ENCODE data around the gene PYURF. TPM values are rescaled to one million over a fixed set of nuclear protein-coding genes. Genes with fewer than 3 reads are reported as not detected.

The PYURF gene
- total RNA-seq, 1 donor from 2014 or later, result 52.2 TPM

DNA sequence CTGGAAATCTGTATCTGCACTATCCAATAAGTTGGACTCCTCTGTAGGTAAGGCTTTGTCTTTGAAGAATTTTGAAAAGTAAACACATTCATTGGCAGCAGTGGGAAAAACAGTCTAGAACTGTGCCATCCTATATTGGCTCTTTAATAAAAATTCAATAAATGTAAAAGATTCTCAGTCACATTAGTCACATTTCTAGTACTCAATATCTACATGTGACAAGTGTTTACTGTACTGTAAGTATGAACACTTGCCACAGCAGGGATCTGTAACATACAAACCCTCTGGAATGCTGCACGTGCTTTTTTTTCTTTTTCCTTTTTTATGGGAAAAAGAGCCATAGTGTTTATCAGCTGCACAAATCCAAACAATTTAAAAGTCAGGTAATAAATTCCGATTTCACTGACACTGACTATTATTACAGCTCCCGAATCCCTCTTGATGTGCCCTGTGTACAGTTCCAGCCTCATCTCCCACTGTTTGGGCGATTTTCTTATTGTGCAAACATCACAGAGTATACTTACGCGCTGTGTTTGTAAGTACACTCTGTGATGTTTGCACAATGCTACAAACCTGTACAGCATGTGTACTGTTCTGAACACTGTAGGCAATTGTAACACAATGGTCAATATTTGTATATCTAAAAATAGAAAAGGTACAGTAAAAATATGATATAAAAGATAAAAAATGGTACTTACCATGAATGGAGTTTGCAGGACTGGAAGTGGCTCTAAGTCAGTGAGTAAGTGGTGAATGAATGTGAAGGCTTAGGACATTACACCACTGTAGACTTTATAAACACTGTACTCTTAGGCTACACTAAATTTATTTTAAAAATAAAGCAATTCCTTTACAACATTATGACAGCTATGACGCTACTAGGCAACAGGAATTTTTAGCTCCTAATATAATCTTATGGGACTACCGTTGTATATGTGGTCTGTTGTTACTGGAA lies 8.7 kb downstream of the PYURF start:
- no peak overlapping the region for H3K27ac ChIP-seq (ENCODE audit: low read depth, low read length)
- no peak overlapping the region for H3K4me3 ChIP-seq (ENCODE audit: low read length in 3 of 3)
- H3K9me3 ChIP-seq (ENCODE audit: control insufficient read depth in 3 of 3, low read length in 3 of 3), result no peaks in the 10 kb centered on the region
- H3K4me1 ChIP-seq (ENCODE audit: control insufficient read depth in 3 of 3, insufficient read depth in 3 of 3, low read length in 3 of 3), result no peaks in the 10 kb centered on the region
- H3K36me3 ChIP-seq (ENCODE audit: control insufficient read depth in 3 of 3, insufficient read depth in 3 of 3, low read length in 3 of 3), result peaks cover 0 to 3% (median under 1%) of the 10 kb centered on the region in 3 donors
- H3K27me3 ChIP-seq (ENCODE audit: control insufficient read depth in 3 of 3, insufficient read depth in 3 of 3, low read length in 3 of 3), result no peaks in the 10 kb centered on the region
- H3K9ac ChIP-seq (ENCODE audit: low read depth in 1 of 3, low read length in 3 of 3), result no peak overlapping the region

- H3K27me3 ChIP-seq (ENCODE audit: control insufficient read depth in 3 of 3, insufficient read depth in 3 of 3, low read length in 3 of 3), result no peaks in the 10 kb centered on the region
- H3K27ac ChIP-seq (ENCODE audit: low read depth, low read length), result no peak overlapping the region
- no peaks in the 10 kb centered on the region for H3K4me1 ChIP-seq (ENCODE audit: control insufficient read depth in 3 of 3, insufficient read depth in 3 of 3, low read length in 3 of 3)
- H3K4me3 ChIP-seq (ENCODE audit: low read length in 3 of 3), result no peak overlapping the region
- no peak overlapping the region for H3K9ac ChIP-seq (ENCODE audit: low read depth in 1 of 3, low read length in 3 of 3)
- H3K36me3 ChIP-seq (ENCODE audit: control insufficient read depth in 3 of 3, insufficient read depth in 3 of 3, low read length in 3 of 3), result no peaks in the 10 kb centered on the region
- H3K9me3 ChIP-seq (ENCODE audit: control insufficient read depth in 3 of 3, low read length in 3 of 3), result no peaks in the 10 kb centered on the region
Observed at GRCh38 chr4:88511236-88511635, 12.3 kb downstream of the PYURF start.

GRCh38 chr4:88503344-88503743 lies 20.2 kb downstream of the PYURF start:
- Histone ChIP-seq H3K27ac (ENCODE audit: low read depth, low read length) (no peak overlapping the region), H3K27me3 (ENCODE audit: control insufficient read depth in 3 of 3, insufficient read depth in 3 of 3, low read length in 3 of 3) (no peaks in the 10 kb centered on the region), H3K36me3 (ENCODE audit: control insufficient read depth in 3 of 3, insufficient read depth in 3 of 3, low read length in 3 of 3) (no peaks in the 10 kb centered on the region), H3K4me3 (ENCODE audit: low read length in 3 of 3) (no peak overlapping the region), H3K4me1 (ENCODE audit: control insufficient read depth in 3 of 3, insufficient read depth in 3 of 3, low read length in 3 of 3) (no peaks in the 10 kb centered on the region), H3K9ac (ENCODE audit: low read depth in 1 of 3, low read length in 3 of 3) (no peak overlapping the region), H3K9me3 (ENCODE audit: control insufficient read depth in 3 of 3, low read length in 3 of 3) (no peaks in the 10 kb centered on the region)

DNA sequence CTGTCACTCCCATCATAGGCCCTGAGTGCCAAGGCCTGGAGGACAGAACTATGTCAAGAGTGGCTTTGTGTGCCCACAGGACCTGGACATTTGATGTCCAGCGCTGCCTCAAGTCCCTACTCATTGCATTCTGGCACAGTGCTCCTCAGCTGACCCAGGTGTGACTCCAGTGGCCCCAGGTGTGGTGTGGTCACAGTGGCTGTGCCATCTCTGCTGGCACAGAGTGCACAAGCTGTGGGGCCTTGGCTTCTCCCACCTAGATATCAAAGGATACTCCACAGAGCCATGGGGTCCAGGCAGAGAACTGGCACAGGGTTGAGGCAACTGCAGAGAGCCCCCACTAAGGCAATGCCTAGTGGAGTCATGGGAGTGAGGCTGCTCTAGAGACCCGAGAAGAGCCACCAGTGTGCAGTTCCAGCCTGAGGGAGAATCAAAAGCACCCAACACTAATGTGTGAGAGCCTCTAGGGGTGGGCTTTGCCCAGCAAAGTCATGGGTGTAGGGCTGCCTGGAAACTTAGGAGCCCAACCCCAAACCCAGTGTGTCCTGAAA lies 25.6 kb downstream of the PYURF start:
- Histone ChIP-seq H3K36me3 (ENCODE audit: control insufficient read depth in 3 of 3, insufficient read depth in 3 of 3, low read length in 3 of 3) (peaks cover 0 to 3% (median 1%) of the 10 kb centered on the region in 3 donors), H3K4me1 (ENCODE audit: control insufficient read depth in 3 of 3, insufficient read depth in 3 of 3, low read length in 3 of 3) (no peaks in the 10 kb centered on the region), H3K4me3 (ENCODE audit: low read length in 3 of 3) (no peak overlapping the region), H3K9me3 (ENCODE audit: control insufficient read depth in 3 of 3, low read length in 3 of 3) (no peaks in the 10 kb centered on the region), H3K27me3 (ENCODE audit: control insufficient read depth in 3 of 3, insufficient read depth in 3 of 3, low read length in 3 of 3) (no peaks in the 10 kb centered on the region), H3K27ac (ENCODE audit: low read depth, low read length) (no peak overlapping the region), H3K9ac (ENCODE audit: low read depth in 1 of 3, low read length in 3 of 3) (no peak overlapping the region)

GRCh38 chr4:88489100-88489761 lies 34.3 kb downstream of the PYURF start:
- Histone ChIP-seq H3K27ac (ENCODE audit: low read depth, low read length) (no peak overlapping the region), H3K36me3 (ENCODE audit: control insufficient read depth in 3 of 3, insufficient read depth in 3 of 3, low read length in 3 of 3) (peaks cover 0 to 8% (median 0%) of the 10 kb centered on the region in 3 donors)

GRCh38 chr4:88481537-88481936 lies 42.0 kb downstream of the PYURF start:
- Histone ChIP-seq H3K9me3 (ENCODE audit: control insufficient read depth in 3 of 3, low read length in 3 of 3) (no peaks in the 10 kb centered on the region), H3K27ac (ENCODE audit: low read depth, low read length) (no peak overlapping the region), H3K4me3 (ENCODE audit: low read length in 3 of 3) (no peak overlapping the region), H3K36me3 (ENCODE audit: control insufficient read depth in 3 of 3, insufficient read depth in 3 of 3, low read length in 3 of 3) (no peaks in the 10 kb centered on the region), H3K27me3 (ENCODE audit: control insufficient read depth in 3 of 3, insufficient read depth in 3 of 3, low read length in 3 of 3) (no peaks in the 10 kb centered on the region), H3K4me1 (ENCODE audit: control insufficient read depth in 3 of 3, insufficient read depth in 3 of 3, low read length in 3 of 3) (no peaks in the 10 kb centered on the region), H3K9ac (ENCODE audit: low read depth in 1 of 3, low read length in 3 of 3) (no peak overlapping the region)

More at GRCh38 chr4:88489100-88489761, 34.3 kb downstream of the PYURF start:
- H3K9me3 ChIP-seq (ENCODE audit: control insufficient read depth in 3 of 3, low read length in 3 of 3), result no peaks in the 10 kb centered on the region
- H3K27me3 ChIP-seq (ENCODE audit: control insufficient read depth in 3 of 3, insufficient read depth in 3 of 3, low read length in 3 of 3), result no peaks in the 10 kb centered on the region
- H3K4me1 ChIP-seq (ENCODE audit: control insufficient read depth in 3 of 3, insufficient read depth in 3 of 3, low read length in 3 of 3), result no peaks in the 10 kb centered on the region
- H3K4me3 ChIP-seq (ENCODE audit: low read length in 3 of 3), result no peak overlapping the region
- no peak overlapping the region for H3K9ac ChIP-seq (ENCODE audit: low read depth in 1 of 3, low read length in 3 of 3)

GRCh38 chr4:88478247-88478646 lies 45.3 kb downstream of the PYURF start:
- Histone ChIP-seq H3K27ac (ENCODE audit: low read depth, low read length) (no peak overlapping the region), H3K9ac (ENCODE audit: low read depth in 1 of 3, low read length in 3 of 3) (no peak overlapping the region), H3K27me3 (ENCODE audit: control insufficient read depth in 3 of 3, insufficient read depth in 3 of 3, low read length in 3 of 3) (no peaks in the 10 kb centered on the region), H3K4me1 (ENCODE audit: control insufficient read depth in 3 of 3, insufficient read depth in 3 of 3, low read length in 3 of 3) (no peaks in the 10 kb centered on the region), H3K4me3 (ENCODE audit: low read length in 3 of 3) (no peak overlapping the region), H3K9me3 (ENCODE audit: control insufficient read depth in 3 of 3, low read length in 3 of 3) (no peaks in the 10 kb centered on the region), H3K36me3 (ENCODE audit: control insufficient read depth in 3 of 3, insufficient read depth in 3 of 3, low read length in 3 of 3) (no peaks in the 10 kb centered on the region)

GRCh38 chr4:88477229-88477860 lies 46.2 kb downstream of the PYURF start:
- H3K27me3 ChIP-seq (ENCODE audit: control insufficient read depth in 3 of 3, insufficient read depth in 3 of 3, low read length in 3 of 3), result no peaks in the 10 kb centered on the region
- no peak overlapping the region for H3K27ac ChIP-seq (ENCODE audit: low read depth, low read length)
- no peaks in the 10 kb centered on the region for H3K36me3 ChIP-seq (ENCODE audit: control insufficient read depth in 3 of 3, insufficient read depth in 3 of 3, low read length in 3 of 3)

More at GRCh38 chr4:88477229-88477860, 46.2 kb downstream of the PYURF start:
- Histone ChIP-seq H3K9me3 (ENCODE audit: control insufficient read depth in 3 of 3, low read length in 3 of 3) (no peaks in the 10 kb centered on the region), H3K4me1 (ENCODE audit: control insufficient read depth in 3 of 3, insufficient read depth in 3 of 3, low read length in 3 of 3) (no peaks in the 10 kb centered on the region), H3K9ac (ENCODE audit: low read depth in 1 of 3, low read length in 3 of 3) (no peak overlapping the region), H3K4me3 (ENCODE audit: low read length in 3 of 3) (no peak overlapping the region)
